Measurements from ENCODE around the gene CACNA1D.

GRCh38 chr3:53482227-53482626 is 12.2 kb upstream of the CACNA1D start:
- no peak for TF ChIP-seq CEBPB (tag; IDR thresholded peaks at IDR 0.05)
- TF ChIP-seq THAP7 (CRISPR knock-in tag; IDR thresholded peaks at IDR 0.05), result no peak
- no peak for TF ChIP-seq MAFK (IDR thresholded peaks at IDR 0.05; ENCODE audit: low read length)
- no peak for TF ChIP-seq ZZZ3 (IDR thresholded peaks at IDR 0.05)
- no peak for TF ChIP-seq FOS (IDR thresholded peaks at IDR 0.05; ENCODE audit: extremely low read depth, insufficient read length)

Measured in K562 (cell line).